Lung microvascular endothelial cell (primary cell): ENCODE data around the gene KBTBD2. TPM values are rescaled to one million over a fixed set of nuclear protein-coding genes. Genes with fewer than 3 reads are reported as not detected.
"Not testable (repeated sequence)": the region's sequence is repeated elsewhere in the genome, so short reads cannot be mapped to it uniquely, and the experiment has no call there.

Source experiments
- DNase-seq, 2 donors: peaks; one replicate each; pipeline versions ENCODE4 v3.0.0 to v3.0.0-alpha.2; 2010; ENCODE audit warnings: low read depth in 2 of 2
- total RNA-seq: library from RNA; depleted of rRNA; stranded (reverse); fragments of >200 nt; gene quantifications from 2 replicates; pipeline ENCODE4 v1.2.1, GENCODE V29; 2014

The KBTBD2 gene
- total RNA-seq: 50.1 and 70.0 TPM in 2 replicates

- peak; percentile 93 for DNase-seq
Observed at GRCh38 chr7:32891043-32891799, at the start of gene KBTBD2. Gene KBTBD2 (minus strand): TSS chr7:32891760. CDS start chr7:32879604, 12,156 bp downstream.

- DNase-seq: no peak
Observed at GRCh38 chr7:32941181-32941580, 49.6 kb upstream of the KBTBD2 start.

- DNase-seq: peak; percentile 65 to 66
Observed at GRCh38 chr7:32937344-32938174, 46.0 kb upstream of the KBTBD2 start.

GRCh38 chr7:32936689-32937088, 45.1 kb upstream of the KBTBD2 start:
- DNase-seq: no peak

- no peak for DNase-seq
Observed at GRCh38 chr7:32935558-32935957, 44.0 kb upstream of the KBTBD2 start.

- no peak for DNase-seq
Observed at GRCh38 chr7:32930378-32930777, 38.8 kb upstream of the KBTBD2 start.

- DNase-seq: no peak
Observed at GRCh38 chr7:32929430-32930143, 38.0 kb upstream of the KBTBD2 start.

- DNase-seq: no peak
Observed at GRCh38 chr7:32928785-32929298, 37.3 kb upstream of the KBTBD2 start.

- DNase-seq: peak in 1 of 2 donors; percentile 86
Observed at GRCh38 chr7:32921896-32922295, 30.3 kb upstream of the KBTBD2 start.

GRCh38 chr7:32916994-32917393, 25.4 kb upstream of the KBTBD2 start:
- DNase-seq: not testable (repeated sequence)

GRCh38 chr7:32916006-32916405, 24.4 kb upstream of the KBTBD2 start:
- no peak for DNase-seq

GRCh38 chr7:32915041-32915536, 23.5 kb upstream of the KBTBD2 start:
- no peak for DNase-seq

GRCh38 chr7:32914184-32914583, 22.6 kb upstream of the KBTBD2 start:
- peak; percentile 12 to 24 for DNase-seq

GRCh38 chr7:32910195-32910594, 18.6 kb upstream of the KBTBD2 start:
- no peak for DNase-seq

- peak; percentile 88 to 91 for DNase-seq
Observed at GRCh38 chr7:32905175-32905662, 13.7 kb upstream of the KBTBD2 start.

GRCh38 chr7:32901629-32902028, 10.1 kb upstream of the KBTBD2 start:
- no peak for DNase-seq

GRCh38 chr7:32900433-32900995, 9.0 kb upstream of the KBTBD2 start:
- no peak for DNase-seq

- not testable (repeated sequence) for DNase-seq
Observed at GRCh38 chr7:32897376-32897775, 5.8 kb upstream of the KBTBD2 start.

GRCh38 chr7:32896564-32897347, 5.2 kb upstream of the KBTBD2 start:
- DNase-seq: no peak

- DNase-seq: no peak
Observed at GRCh38 chr7:32894171-32894570, 2.6 kb upstream of the KBTBD2 start.
